Renal cortical epithelial cell (primary cell): ENCODE measurements around the gene TRIP4. TPM values are rescaled to one million over a fixed set of nuclear protein-coding genes. Genes with fewer than 3 reads are reported as not detected.
"Not testable (repeated sequence)": the region's sequence is repeated elsewhere in the genome, so short reads cannot be mapped to it uniquely, and the experiment has no call there.

Experiments used
- DNase-seq: peaks from one replicate; pipeline ENCODE4 v3.0.0-alpha.2; 2011; ENCODE audit warnings: low read depth
- total RNA-seq: library from RNA; depleted of rRNA; stranded (reverse); fragments of >200 nt; gene quantifications from 2 replicates; pipeline ENCODE4 v1.2.3, GENCODE V29; 2014

TRIP4 gene
- total RNA-seq, 1 donor from 2014 or later = 24.0 TPM

DNA sequence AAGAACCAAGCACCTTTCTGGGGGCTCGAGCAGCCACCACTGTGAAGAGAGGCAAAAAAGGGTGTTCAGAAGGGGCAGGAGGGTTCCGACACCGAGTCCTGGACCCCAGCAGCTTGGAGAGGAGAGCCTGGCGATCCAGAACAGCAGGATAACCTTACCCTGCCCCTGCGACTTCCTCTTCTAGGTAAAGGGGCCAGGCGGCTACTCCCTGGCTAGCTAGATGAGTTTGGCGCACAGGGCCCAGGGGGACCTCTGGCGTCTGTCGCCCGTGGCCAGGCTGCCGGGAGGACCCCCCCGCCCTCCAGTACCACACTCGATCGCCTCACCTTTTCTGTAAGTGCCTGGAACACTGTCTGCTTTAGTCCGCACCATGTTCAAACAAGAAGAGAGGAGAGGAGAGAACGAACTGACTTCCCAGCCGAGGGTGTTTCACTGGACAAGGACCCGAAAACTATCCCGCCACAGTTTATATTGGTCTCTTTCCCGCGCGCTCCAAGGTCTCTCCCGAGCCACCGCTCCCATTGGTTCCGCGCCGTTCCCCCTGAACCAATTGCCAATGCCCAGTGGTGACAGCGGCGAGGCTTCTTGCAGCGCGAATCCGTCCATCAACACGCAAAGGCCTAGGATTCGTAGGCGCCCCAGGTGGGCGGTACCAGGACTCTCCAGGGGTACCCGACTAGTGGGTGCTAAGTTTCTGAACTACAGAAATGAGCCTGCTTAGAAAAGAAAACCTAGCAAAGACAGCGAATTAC lies 6.5 kb upstream of the TRIP4 start, which contains the start of gene PCLAF:
Gene PCLAF, minus strand, starts transcription at position 442 of the 752 bp plus-strand sequence. Its CDS starts 70 bp downstream, at position 372.
- peak; percentile 90 for DNase-seq

GRCh38 chr15:64383760-64384159 lies 3.9 kb upstream of the TRIP4 start:
- no peak for DNase-seq

DNA sequence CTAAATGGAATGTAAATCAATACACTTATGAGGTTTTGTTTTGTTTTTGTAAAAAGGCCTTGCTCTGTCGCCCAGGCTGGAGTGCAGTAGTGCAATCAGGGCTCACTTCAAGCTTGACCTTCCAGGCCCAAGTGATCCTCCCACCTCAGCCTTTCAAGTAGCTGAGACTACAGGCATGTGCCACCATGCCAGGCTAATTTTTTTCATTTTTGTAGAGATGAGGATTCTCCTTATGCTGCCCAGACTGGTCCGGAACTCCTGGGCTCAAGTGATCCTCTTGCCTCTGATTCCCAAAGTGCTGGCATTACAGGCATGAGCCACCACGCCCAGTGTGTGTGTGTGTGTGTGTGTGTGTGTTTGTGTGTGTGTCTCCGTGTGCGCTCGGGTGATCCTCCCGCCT lies 1.3 kb upstream of the TRIP4 start:
- no peak for DNase-seq

DNA sequence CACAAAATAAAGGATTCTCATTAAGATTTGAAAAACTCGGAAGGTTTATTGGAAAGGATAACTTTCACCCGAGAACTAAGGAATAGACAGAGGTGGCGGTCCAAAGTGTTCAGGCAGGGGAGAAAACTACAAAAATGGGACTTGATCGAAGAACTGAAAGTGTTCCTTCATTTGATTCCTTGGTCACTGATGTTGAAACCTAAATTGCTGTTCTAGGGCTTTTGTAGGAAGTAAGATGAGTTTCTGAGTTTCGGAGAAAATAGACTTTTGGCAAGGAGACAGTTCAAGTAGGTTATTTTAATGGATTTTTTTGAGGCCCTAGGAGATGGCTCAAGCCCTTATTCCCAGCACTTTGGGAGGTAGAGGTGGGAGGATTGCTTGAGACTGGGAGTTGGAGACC lies 1.4 kb downstream of the TRIP4 start:
- no peak for DNase-seq

DNA sequence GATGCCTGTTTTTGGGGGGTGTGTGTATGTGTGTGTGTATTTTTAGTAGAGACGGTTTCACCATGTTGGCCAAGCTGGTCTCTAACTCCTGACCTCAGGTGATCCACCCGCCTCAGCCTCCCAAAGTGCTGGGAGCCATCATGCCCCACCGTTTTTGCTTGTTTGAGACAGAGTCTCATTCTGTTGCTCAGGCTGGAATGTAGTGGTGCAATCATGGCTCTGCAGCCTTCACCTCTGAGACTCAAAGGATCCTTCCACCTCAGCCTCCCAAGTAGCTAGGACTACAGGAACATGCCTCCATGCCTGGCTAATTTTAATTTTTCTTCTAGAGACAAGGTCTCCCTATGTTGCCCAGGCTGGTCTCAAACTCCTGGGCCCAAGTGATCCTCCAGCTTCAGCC lies 4.8 kb downstream of the TRIP4 start:
- DNase-seq = not testable (repeated sequence)

DNA sequence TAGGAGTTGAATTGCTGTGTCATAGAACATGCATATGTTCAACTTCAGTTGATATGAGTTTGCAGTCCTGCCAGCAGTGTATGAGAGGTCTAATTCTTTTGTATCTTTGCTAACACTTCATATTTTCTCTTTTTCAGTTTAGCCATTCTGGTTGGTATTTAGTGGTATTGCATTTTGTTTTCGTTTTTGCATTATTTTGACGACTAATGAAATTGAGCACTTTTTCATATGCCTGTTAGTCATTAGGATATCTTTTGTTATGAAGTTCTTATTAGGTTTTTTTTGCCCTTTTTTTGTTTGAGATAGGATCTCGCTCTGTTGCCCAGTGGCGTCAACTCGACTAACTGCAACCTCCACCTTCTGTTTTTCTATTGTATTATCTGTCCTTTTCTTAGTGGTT lies 9.2 kb downstream of the TRIP4 start:
- no peak for DNase-seq

DNA sequence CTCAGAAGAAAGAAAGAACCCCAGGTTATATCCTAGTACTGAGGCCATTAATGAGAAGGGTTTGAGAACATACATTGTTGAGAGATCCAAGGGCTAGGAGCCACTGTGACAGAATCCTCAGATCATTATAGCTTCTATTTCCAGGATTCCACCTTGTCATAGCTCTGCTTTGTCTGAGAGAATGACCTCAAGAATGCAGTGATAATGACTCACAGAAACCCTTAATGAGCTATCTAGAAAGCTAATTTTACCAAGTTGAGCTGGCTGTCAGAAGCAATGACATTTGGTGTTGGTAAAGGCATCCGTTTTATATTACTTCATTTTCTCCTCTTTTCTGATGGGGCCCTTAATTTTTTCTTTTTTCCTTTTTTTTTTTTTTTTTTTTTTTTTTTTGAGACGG lies 10.9 kb downstream of the TRIP4 start:
- peak; percentile 55 for DNase-seq

DNA sequence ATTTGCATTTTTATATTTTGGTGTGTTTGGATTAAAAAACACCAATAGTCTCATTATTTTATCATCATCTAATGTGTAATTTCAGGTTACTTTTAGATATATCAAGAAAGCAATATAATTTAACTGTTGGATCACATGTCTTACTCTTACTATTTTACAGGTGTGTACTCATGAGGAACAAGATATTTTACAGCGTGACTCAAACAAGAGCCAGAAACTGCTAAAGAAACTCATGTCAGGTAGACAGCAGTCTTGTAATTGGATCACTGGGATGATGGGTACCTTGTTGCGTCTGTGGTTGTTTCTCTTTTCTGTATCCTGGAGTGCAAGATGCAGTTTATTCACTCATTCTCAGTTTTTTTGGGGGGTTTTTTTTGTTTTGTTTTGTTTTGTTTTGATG lies 12.9 kb downstream of the TRIP4 start:
- no peak for DNase-seq

DNA sequence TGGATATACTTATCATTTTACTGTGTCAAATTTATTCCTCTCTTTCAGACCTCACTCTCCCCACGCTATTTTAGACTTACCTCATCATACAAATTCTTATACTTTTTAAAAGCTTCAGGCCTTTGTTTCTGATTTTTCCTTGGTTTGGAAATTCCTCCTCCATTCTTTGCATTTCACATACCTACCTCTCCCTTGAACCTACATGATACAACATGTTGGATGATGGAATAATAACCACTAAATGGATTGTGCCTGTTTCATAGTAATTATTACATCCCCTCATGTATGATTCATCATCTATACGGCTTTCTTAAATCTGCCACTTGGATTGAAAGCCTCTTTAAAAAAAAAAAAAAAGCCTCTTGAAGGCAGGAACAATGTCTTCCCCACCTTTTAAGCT lies 24.6 kb downstream of the TRIP4 start:
- no peak for DNase-seq

GRCh38 chr15:64422697-64423096 lies 35.1 kb downstream of the TRIP4 start:
- DNase-seq = no peak

- no peak for DNase-seq
Observed at GRCh38 chr15:64423970-64424369, 36.3 kb downstream of the TRIP4 start.

DNA sequence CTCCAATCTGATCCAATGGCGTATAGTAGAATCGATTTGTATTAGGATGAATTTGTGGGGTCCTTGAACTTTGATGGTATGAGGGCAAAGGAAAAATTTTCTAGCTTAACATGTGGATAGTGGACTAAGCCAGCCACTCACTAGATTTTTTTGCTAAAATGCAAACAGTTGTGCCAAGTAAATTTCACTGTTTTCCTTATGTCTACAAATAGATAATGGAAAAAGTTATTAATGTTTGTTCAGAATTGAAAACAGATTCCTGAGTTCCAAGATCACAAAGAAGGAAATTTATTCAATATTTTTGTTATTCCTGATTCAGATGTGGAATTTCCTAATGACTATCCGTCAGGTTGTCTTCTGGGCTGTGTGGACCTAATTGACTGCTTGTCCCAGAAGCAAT lies 37.6 kb downstream of the TRIP4 start:
- no peak for DNase-seq

DNA sequence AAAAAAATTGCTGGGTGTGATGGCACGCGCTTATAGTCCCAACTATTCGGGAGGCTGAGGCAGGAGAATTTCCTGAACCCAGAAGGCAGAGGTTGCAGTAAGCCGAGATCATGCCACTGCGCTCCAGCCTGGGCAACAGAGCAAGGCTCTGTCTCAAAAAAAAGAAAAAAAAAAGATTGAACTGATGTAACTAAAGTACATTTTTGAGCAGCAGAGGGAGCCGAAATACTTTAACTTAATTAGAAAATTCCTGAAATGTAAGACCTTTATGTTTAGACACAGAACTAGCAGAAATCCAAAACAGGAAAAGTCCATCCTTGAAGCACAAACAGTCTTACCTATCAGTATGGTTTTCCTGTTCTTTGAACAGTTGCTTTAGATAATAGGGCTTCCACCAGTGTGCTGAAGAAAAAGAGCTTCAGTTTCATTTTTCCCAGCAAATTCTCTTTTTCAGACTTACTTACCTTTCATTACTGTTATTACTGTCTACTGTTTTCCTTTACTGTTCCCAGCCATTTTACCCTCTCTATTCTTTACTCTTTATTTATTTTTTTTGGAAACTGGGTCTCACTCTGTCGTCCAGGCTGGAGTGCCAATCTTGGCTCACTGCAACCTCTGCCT lies 39.3 kb downstream of the TRIP4 start:
- peak; percentile 59 for DNase-seq

- no peak for DNase-seq
Observed at GRCh38 chr15:64429448-64429847, 41.8 kb downstream of the TRIP4 start.

DNA sequence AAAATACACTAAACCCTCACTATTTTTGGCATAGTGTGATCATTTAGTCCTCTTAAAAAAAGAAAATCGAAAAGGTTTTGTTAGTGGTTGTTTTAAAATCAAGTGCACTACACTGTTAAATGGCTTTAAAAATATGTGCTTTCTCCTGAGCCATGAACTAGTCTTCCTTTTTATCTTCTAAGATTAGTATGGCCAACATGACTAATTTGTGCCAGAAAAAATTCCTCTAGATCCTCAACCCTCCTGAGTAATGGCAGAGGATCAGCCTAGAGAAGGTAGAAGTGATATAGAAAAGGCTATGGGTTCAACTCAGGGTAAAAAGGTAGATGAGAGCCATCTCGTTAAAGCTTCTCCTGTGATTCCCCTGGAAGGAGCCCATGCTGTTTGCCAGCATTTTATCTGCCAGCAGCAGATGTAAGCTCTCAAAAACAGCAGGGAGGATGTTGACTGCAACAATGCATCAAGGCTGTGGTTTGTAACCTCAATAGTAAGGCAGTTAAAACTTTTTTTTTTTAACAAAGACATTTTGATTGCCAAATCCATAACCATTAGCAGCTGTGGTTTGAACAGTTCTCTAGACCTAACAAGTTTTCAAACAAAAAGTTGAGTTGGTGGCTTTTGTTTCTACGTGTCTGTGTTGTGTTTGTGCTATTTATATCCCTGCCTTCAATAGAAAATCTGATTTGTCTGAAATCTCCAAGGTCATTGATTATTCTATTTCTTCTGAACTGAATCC lies 42.5 kb downstream of the TRIP4 start:
- DNase-seq = peak; percentile 88

DNA sequence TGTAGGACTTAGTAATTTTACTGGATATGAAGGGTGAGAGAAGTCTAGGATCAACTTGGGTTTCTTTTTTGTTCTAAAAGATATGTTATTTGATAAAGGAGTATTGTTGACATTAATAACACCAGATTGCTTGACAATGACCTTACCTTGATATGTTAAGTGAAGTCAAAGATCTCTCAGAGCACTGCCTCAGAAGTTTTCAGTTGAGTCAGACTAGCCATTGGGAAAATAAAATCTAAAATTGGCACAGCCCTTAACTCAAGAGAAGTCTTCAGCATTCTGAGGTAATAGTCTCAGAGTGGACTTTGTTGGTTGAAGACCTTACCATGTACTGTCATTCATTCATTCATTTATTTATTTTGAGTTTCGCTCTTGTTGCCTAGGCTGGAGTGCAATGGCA lies 50.3 kb downstream of the TRIP4 start:
- no peak for DNase-seq

DNA sequence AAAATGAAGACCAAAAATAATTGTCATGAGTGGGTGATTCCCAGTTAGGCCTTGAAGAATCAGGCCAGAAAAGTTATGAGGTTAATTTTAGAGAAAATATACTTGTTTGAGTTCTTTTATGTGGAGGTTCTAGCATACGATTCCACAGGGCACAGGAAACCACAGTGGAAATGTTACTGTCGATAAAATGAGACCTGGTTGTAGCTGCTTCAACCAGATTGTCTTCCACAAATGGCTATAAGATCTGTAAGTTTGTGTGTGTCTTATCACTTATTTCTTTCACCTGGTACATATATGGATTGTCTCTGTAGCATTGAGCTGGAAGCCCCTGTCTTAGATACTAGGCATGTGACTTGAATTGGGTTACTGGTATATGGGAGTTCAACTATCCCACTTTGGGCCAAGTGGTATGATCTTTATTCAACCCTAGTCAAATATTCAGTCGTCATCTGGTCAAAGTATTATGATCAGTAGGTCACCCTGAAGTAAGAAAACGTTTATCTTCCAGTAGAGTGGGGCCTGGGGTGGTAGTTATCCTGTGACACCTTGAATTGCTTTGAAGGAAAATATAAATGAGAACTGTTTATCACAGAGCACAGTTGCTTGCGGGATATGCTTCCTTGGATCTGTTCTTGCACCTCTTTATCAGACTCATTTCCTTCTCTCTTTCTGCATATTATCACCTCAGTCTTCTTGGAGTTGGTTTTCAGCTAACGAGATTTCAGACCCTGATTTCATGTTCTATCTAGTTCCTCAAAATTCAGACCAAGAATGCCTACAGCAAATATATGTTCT lies 51.2 kb downstream of the TRIP4 start:
- no peak for DNase-seq

DNA sequence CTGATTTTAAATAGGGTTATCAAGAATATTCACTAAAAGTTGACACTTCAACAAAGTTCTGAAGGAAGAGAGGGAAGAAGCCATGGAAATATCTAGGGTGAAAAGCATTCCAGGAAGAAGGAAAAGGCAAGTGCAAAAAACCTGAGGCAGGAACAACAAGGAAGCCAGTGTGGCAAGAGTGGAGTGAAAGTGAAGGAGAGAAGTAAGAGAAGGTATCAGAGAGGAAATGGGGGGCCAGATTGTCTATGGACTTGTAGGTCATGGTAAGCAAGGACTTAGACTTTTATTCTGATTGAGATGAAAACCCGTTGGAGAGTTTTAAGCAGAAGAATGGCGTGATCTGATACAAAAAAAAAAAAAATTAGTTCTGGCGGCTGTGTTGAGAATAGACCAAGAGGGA lies 54.2 kb downstream of the TRIP4 start:
- no peak for DNase-seq

GRCh38 chr15:64443016-64443415 lies 55.4 kb downstream of the TRIP4 start:
- no peak for DNase-seq

GRCh38 chr15:64443747-64444621 lies 56.3 kb downstream of the TRIP4 start:
- DNase-seq = peak; percentile 95

DNA sequence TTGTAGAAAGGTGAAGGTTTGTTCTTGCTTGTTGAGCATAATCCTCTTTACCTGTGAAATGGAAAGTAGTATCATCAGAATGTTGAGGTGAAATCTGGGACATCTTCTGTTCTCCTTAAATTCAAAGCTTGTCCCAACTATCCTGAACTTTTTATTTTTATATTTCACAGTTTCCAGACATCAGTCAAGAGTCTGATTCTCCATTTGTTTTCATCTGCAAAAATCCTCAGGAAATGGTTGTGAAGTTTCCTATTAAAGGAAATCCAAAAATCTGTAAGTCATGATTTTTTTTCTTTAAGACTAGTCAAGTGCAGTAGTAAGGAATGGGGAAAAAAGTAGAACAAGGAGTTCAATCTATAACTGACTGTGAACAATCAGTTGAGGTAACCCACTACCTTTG lies 57.2 kb downstream of the TRIP4 start:
- DNase-seq = no peak
